Muscle layer of duodenum (tissue), 2 donors: ENCODE data around the gene PRKAG2.
A peak's percentile ranks its signal among the peaks of the same experiment; 100 is the strongest.

Experiments
- H3K27ac ChIP-seq: one replicate; pipeline ENCODE4 v1.7.0; 2013; ENCODE audit warnings: mild to moderate bottlenecking, low read length
- H3K27me3 ChIP-seq: one replicate; pipeline ENCODE4 v1.7.0; 2013; ENCODE audit warnings: low read depth, mild to moderate bottlenecking, control low read depth, low read length
- H3K36me3 ChIP-seq, 2 donors: one replicate each; pipeline ENCODE4 v1.7.0; 2013; ENCODE audit warnings: low read length in 2 of 2, control low read depth in 1 of 2, mild to moderate bottlenecking in 1 of 2; ENCODE audit not compliant: insufficient read depth in 2 of 2, control insufficient read depth in 1 of 2
- H3K4me1 ChIP-seq, 2 donors: one replicate each; pipeline ENCODE4 v1.7.0; 2013; ENCODE audit warnings: low read length in 2 of 2, mild to moderate bottlenecking in 2 of 2, control low read depth in 1 of 2, moderate library complexity in 1 of 2; ENCODE audit not compliant: insufficient read depth in 2 of 2, control insufficient read depth in 1 of 2
- H3K4me3 ChIP-seq, 2 donors: one replicate each; pipeline ENCODE4 v1.7.0; 2013; ENCODE audit warnings: low read length in 2 of 2, low read depth in 1 of 2, mild to moderate bottlenecking in 1 of 2
- H3K9me3 ChIP-seq, 2 donors: one replicate each; pipeline ENCODE4 v1.7.0; 2013; ENCODE audit warnings: low read length in 2 of 2, control low read depth in 1 of 2, mild to moderate bottlenecking in 1 of 2; ENCODE audit not compliant: control insufficient read depth in 1 of 2
- donor health status: healthy.

Gene PRKAG2

DNA sequence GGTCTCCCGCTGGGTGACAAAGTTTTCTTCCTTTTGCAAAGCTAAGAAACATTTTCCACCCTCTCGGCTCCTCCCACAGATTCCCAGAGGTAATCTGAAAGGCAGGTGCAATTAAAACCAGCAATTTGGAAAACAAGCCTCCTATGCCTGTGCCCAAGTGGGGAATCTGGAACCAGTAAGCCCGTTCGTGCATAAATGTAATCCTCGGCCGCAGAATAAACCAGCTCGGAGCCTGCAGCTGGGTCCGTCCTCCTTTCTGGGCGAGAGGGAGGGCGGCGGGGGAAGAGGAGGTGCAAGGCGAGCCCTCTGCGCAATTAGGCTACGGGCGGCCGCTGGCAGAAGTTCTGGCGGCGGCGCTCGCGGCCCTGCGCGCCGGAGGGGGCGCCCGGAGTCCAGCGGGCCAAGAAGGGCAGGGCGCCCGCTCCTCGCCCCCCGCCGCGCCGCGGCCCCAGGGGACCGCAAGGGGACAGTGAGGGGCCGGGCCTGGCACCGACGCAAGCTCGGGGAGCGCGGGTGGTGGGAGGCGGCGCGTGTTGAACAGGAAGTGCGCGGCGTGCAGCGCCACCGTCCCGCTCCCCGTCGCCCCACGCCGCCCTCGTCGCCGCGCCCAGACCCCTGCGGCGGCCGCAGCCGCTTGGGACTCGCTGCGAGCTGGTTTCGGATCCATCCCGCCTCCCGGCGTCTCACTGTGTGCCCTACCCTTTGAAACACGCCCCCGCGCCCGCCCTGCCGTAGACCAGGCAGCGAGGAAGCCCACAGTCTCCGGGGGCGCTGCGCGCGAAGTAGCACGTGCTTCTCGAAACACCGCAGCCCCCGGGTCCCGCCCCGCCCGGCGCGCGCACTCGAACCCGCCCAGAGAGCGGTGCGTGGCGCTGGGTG lies at the start of gene PRKAG2:
TSS of gene PRKAG2 (minus strand) at position 217 of the 879 bp plus-strand sequence. CDS start 495 bp downstream, outside the sequence.
- H3K27ac ChIP-seq = peak within 1 kb of the TSS; percentile 87
- H3K27me3 ChIP-seq = no peaks in the 10 kb centered on the region
- H3K9me3 ChIP-seq = no peaks in the 10 kb centered on the region
- peak within 1 kb of the TSS; percentile 90 to 93 for H3K4me3 ChIP-seq
- H3K36me3 ChIP-seq = no peaks in the 10 kb centered on the region
- peaks cover 0 to 18% of the 10 kb centered on the region in 2 donors for H3K4me1 ChIP-seq

DNA sequence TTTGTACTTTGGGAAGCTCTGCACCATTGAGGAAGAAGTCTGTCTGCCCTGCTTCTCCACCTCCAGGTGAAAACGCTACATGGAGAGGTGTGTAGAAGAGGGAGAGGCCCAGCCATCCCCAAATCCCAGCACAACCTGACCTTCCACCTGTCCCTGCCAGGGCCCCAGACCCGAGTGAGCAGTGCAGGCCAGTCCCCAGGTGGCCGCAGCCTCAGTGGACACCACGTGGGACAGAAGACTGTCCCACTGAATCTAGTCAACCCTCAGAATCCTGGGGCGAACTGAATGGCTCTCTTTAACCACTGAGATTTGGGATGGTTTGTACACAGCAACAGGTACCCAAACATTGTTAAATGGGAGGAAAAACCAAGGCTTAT lies 49.4 kb upstream of the PRKAG2 start:
- Histone ChIP-seq H3K4me1 (peaks cover 0 to 4% of the 10 kb centered on the region in 2 donors), H3K27ac (no peak overlapping the region), H3K36me3 (no peaks in the 10 kb centered on the region), H3K9me3 (no peaks in the 10 kb centered on the region), H3K27me3 (no peaks in the 10 kb centered on the region), H3K4me3 (no peak overlapping the region)

DNA sequence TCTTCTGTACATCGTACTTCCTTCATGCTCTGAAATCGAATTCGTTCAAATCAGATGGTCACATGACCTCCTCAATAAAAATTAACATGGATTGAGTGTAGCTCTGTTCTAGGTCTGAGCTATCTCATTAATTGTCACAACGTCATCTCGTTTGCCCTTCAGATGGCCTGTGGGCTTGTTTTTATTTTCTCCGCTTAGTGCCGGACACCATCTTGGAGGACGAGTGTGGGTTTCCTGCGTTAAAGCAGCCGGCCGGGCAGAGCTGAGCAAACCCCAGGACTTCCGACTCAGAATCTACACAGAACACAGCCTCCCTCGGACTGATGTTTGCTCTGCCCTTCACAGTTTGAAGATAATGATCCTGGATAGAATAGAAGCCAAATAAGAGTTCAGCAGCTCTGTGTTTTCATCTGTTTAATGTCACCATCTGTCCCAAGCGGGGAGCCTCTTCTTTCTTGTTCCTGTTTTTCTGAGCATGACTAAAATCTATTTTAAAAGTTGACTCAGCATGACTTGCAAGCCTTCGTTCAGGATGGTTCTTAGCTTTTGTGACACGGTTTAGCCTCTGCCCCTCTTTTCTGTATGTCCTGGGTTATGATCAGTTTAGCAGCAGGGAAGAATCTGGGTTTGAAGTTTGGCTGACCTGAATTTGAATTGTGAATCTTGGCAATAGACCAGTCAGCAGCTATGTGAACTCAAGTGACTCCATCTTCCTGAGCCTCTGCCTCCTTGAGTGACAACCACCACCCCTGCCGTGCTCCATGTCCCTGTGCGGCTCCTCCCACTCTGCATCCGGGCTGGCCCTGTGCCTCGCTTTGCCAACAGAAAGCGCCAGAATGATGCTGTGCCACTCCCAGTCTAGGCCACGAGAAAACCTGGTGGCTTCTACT lies 48.8 kb upstream of the PRKAG2 start:
- Histone ChIP-seq H3K36me3 (no peaks in the 10 kb centered on the region), H3K27ac (peak overlapping the region; percentile 53), H3K4me1 (peaks cover 0 to 4% of the 10 kb centered on the region in 2 donors), H3K4me3 (peak overlapping the region in 1 of 2 donors; percentile 20), H3K27me3 (no peaks in the 10 kb centered on the region), H3K9me3 (no peaks in the 10 kb centered on the region)

DNA sequence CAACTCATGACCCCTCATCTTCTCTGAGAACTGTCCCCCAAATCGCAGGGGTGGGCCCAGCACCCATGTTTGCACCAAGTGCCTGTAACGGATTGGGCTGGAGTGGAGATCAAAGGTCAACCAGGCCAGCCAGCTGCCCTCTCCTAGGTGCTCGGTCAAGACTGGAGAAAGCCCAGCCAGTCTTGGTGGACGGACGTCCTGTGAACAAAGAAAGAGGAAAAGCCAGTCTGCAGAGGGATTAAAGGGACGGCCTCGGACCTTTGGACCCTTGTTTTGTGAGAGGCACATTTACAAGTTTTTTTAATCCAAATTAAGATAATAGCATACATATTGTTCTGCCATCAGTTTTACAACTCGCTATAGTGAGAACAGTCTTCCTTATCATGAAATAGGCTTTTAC lies 47.6 kb upstream of the PRKAG2 start:
- no peak overlapping the region for H3K27ac ChIP-seq
- H3K4me3 ChIP-seq = no peak overlapping the region
- no peaks in the 10 kb centered on the region for H3K9me3 ChIP-seq
- no peaks in the 10 kb centered on the region for H3K27me3 ChIP-seq
- no peaks in the 10 kb centered on the region for H3K36me3 ChIP-seq
- peaks cover 0 to 4% of the 10 kb centered on the region in 2 donors for H3K4me1 ChIP-seq

GRCh38 chr7:151924001-151924400 lies 47.1 kb upstream of the PRKAG2 start:
- no peak overlapping the region for H3K4me3 ChIP-seq
- peaks cover 0 to 4% of the 10 kb centered on the region in 2 donors for H3K4me1 ChIP-seq
- no peaks in the 10 kb centered on the region for H3K36me3 ChIP-seq
- H3K9me3 ChIP-seq = no peaks in the 10 kb centered on the region
- H3K27ac ChIP-seq = peak overlapping the region; percentile 50
- H3K27me3 ChIP-seq = no peaks in the 10 kb centered on the region

GRCh38 chr7:151923097-151923876 lies 46.4 kb upstream of the PRKAG2 start:
- Histone ChIP-seq H3K9me3 (no peaks in the 10 kb centered on the region), H3K27me3 (no peaks in the 10 kb centered on the region), H3K27ac (peak overlapping the region; percentile 50), H3K36me3 (no peaks in the 10 kb centered on the region), H3K4me3 (no peak overlapping the region), H3K4me1 (peaks cover 0 to 4% of the 10 kb centered on the region in 2 donors)

DNA sequence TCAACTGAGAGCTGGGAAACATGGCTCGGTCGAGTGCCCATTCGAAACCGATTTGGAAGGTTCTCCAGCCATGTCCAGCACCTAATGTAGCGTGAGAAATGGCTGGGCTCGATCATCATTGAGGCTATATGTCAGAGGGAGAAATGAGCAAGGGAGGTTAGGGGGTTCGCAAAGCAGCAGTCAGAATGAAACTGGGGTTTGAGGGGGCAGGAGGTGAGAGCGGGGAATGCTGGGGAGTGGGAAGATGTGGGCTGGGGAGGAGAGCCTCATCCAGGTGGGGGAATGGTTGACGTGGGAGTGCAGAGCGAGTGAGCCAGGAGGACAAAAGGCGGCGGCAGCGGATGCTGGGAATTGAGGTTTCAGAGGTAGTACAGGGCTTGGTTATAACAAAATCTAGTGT lies 44.5 kb upstream of the PRKAG2 start:
- no peaks in the 10 kb centered on the region for H3K9me3 ChIP-seq
- peaks cover 0 to 4% of the 10 kb centered on the region in 2 donors for H3K4me1 ChIP-seq
- no peak overlapping the region for H3K4me3 ChIP-seq
- no peaks in the 10 kb centered on the region for H3K27me3 ChIP-seq
- no peaks in the 10 kb centered on the region for H3K36me3 ChIP-seq
- no peak overlapping the region for H3K27ac ChIP-seq

DNA sequence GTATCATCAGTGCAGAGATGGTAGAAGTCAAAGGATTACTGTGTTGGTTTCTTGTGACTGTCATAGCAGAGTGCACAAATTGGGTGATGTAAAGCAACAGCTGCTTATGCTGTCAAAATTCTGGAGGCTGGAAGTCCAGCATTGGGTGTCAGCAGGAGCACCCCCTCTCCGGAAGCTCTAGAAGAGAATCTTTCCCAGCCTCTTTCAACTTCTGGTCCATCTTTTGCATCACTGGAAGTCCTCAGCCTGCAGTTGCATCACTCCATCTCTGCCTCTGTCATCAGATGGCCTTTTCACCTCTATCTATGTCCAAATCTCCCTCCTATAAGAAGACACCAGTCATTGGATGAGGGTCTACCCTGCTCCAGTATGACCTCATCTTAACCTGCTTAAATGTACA lies 43.6 kb upstream of the PRKAG2 start:
- no peak overlapping the region for H3K27ac ChIP-seq
- no peaks in the 10 kb centered on the region for H3K9me3 ChIP-seq
- H3K4me1 ChIP-seq = peaks cover 0 to 3% of the 10 kb centered on the region in 2 donors
- H3K27me3 ChIP-seq = no peaks in the 10 kb centered on the region
- no peaks in the 10 kb centered on the region for H3K36me3 ChIP-seq
- no peak overlapping the region for H3K4me3 ChIP-seq

DNA sequence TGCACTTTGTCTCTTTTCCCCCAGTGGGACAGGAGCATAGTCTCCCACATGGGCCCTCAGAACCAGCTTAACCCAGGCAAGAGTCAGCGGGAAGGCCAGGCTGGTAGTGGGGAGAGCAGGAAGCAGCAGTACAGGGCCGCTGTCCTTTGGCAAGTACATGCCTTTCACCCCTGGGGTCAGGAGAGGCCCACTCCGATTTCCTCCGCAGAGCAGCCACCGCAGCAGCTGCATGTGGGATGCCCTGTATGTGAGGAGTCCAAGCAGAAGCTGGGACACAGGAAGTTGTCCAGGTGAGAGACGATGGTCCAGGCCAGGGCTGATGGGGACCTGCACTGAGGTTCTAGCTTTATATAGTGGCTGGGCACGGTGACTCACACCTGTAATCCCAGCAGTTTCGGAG lies 42.7 kb upstream of the PRKAG2 start:
- Histone ChIP-seq H3K9me3 (peaks cover 0 to 3% of the 10 kb centered on the region in 2 donors), H3K4me3 (no peak overlapping the region), H3K4me1 (no peaks in the 10 kb centered on the region), H3K27ac (no peak overlapping the region), H3K27me3 (no peaks in the 10 kb centered on the region), H3K36me3 (no peaks in the 10 kb centered on the region)

DNA sequence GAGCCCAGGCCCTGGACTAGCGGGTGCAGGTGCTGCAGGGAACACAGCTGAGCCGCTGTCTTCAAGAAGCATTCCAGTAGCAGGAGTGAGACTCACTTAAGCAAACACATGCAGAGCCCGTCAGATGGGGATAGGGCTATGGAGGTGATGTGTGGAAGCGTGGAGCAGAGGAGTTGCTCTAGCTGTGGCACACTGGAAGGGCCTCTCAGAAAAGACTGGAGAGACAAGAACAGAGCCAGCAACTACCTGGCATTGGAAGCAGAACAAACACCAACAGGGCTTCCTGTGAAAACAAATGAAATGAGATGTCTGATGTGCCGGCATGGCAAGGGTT lies 41.6 kb upstream of the PRKAG2 start:
- H3K36me3 ChIP-seq = no peaks in the 10 kb centered on the region
- no peak overlapping the region for H3K27ac ChIP-seq
- peaks cover 0 to 9% of the 10 kb centered on the region in 2 donors for H3K9me3 ChIP-seq
- no peak overlapping the region for H3K4me3 ChIP-seq
- H3K4me1 ChIP-seq = no peaks in the 10 kb centered on the region
- no peaks in the 10 kb centered on the region for H3K27me3 ChIP-seq
